Adrenal gland (tissue), 5 donors: ENCODE data around the gene JARID2.

Experiments
- POLR2A ChIP-seq, 2 donors: fragments of 450-650 bp; IDR thresholded peaks; one replicate each; pipeline ENCODE4 v1.6.1; 2017; ENCODE audit warnings: antibody characterized with exemption in 2 of 2, mild to moderate bottlenecking in 2 of 2, moderate library complexity in 1 of 2
- TF ChIP-seq, protein P1 (sequence below), 6 experiments: fragments of 450-650 bp in 4 of 6; fragments of 200-600 bp in 2 of 6; sonication (generic) in 1 of 6; IDR thresholded peaks; 1 replicate in 5 of 6; 2 replicates in 1 of 6; pipeline versions ENCODE4 v1.5.1 to v1.8.0; 2016 to 2021; ENCODE audit warnings: antibody characterized with exemption in 6 of 6, mild to moderate bottlenecking in 2 of 6, moderate library complexity in 1 of 6
- donor health status: DM: no; HTN: no; CAD: no.

DNA sequence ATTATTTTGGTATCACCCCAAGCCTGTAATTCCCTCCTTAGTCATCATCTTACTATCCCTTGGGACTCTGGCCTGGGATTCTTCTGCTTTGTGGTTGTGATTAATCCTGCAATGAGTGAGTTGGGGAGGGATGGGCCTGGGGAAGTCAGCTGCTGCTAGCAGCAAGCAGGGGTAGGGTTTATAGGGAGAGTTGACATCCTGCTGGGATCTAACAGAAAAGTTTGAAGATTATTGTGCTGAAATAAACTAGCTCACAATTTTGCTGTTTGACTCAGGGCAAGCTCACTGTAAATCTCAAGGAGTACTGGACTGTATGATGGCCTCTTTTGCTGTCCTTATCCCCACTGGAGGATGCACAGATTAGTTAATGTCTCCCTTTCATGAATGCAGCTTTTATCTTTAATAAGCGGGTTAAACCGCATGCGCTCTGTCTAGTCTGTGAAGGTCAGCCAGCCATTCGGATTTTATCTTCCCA, 83.4 kb downstream of the JARID2 start:
- TF ChIP-seq POLR2A (IDR thresholded peaks at IDR 0.05): no peak
- TF ChIP-seq, protein P1, sequence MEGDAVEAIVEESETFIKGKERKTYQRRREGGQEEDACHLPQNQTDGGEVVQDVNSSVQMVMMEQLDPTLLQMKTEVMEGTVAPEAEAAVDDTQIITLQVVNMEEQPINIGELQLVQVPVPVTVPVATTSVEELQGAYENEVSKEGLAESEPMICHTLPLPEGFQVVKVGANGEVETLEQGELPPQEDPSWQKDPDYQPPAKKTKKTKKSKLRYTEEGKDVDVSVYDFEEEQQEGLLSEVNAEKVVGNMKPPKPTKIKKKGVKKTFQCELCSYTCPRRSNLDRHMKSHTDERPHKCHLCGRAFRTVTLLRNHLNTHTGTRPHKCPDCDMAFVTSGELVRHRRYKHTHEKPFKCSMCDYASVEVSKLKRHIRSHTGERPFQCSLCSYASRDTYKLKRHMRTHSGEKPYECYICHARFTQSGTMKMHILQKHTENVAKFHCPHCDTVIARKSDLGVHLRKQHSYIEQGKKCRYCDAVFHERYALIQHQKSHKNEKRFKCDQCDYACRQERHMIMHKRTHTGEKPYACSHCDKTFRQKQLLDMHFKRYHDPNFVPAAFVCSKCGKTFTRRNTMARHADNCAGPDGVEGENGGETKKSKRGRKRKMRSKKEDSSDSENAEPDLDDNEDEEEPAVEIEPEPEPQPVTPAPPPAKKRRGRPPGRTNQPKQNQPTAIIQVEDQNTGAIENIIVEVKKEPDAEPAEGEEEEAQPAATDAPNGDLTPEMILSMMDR (IDR thresholded peaks at IDR 0.05): no peak
